HG03378 (cell line): Measurements from ENCODE around the gene ELMO1.
"Not testable (repeated sequence)": the region's sequence is repeated elsewhere in the genome, so short reads cannot be mapped to it uniquely, and the experiment has no call there.

ENCODE experiments used
- ATAC-seq: cut with Tn5 transposase; IDR thresholded peaks from one replicate; pipeline ENCODE4 v1.9.1; 2021; ENCODE audit warnings: mild to moderate bottlenecking, moderate library complexity; ENCODE audit not compliant: unreplicated experiment

ELMO1 gene

GRCh38 chr7:36999626-37000485 lies 448.8 kb downstream of the ELMO1 start:
- no peak for ATAC-seq

- ATAC-seq, result no peak
Observed at GRCh38 chr7:36995776-36996175, 452.9 kb downstream of the ELMO1 start.

- no peak for ATAC-seq
Observed at GRCh38 chr7:36994456-36995112, 454.1 kb downstream of the ELMO1 start.

DNA sequence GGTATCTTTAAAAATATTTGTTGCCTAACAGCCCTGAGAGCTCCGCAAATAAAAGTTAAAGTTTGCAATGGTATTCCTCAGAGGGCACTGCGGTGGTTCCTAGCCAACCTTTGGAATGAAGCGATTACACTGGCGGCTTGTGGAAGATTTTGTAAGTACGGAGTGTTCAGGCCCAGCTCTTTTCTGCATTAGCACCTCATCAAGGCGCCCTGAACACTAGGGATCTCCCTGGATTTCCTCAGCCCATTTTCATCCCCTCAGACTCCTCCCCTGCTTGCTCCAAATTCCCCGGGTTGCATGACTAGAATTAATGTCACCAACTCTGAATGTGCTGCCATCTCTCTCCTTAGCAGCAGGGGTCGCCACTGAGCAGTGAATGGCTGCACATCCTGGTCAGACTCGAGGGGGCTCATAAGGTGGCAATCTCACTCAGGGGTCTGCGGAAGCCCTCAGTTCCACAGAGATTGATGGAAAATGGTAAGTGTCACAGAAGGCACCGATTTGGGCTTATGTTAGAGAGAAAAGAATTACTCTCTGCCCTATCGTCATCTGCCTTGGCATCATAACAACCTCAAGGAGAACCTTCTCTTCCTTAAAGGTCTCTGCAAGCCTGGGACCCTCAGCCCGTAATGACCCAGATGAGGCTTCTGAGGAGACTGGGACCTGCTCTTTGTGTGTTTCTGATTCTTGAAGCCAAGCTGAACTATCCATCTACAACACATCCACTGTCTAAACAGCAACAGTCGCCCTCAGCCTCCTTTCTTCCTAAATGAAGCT lies 461.5 kb downstream of the ELMO1 start:
- ATAC-seq, result no peak

- ATAC-seq, result no peak
Observed at GRCh38 chr7:36986511-36986933, 462.1 kb downstream of the ELMO1 start.

GRCh38 chr7:36985866-36986400 lies 462.7 kb downstream of the ELMO1 start:
- no peak for ATAC-seq

GRCh38 chr7:36985316-36985715 lies 463.3 kb downstream of the ELMO1 start:
- ATAC-seq, result no peak

DNA sequence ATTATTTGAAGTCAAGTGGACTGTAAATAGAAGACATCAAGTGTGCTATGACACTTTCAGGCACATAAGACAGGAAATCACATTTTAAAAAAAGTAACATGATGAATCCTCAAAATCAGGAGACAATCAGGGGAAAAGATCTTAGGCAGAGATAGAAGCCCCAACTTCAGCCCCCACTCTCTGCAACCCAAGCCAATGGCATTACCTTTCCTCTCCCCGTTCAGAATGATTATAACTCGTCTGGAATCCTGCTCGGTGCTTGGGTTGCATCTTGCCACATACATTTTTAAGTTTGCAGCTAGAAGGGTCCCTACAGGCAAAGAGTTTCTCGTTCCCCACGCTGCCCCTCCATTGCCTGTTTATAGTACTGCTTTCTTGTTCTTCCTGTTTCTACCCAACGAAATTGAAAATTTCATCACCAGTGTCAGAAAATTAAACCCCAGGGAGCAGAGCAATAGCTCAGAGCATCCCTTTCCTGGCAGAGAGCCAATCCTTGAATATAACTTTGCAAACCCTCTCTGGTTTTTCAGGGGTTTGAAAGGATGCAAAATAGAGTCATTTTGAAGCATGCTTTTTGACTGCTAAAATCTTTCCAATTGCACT lies 463.9 kb downstream of the ELMO1 start:
- no peak for ATAC-seq

GRCh38 chr7:36984041-36984521 lies 464.6 kb downstream of the ELMO1 start:
- no peak for ATAC-seq

DNA sequence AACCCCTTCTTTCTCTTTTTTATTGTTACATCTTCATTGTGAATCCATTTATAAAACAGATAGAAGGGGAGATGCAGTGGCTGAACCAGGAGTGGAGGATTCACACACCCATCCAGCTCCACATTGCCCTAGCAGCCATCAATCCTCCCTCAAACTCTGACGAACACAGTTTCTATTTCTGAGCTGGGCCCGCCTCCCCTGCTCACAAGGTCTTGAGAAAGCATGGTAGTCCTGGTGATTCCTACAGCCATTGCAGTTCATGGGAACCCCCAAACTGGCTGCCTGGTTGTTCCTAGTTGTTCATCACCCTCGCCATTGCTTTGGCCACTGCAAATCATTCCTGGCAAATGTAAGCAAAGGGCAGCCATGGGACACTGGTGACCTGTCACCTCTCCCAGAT lies 465.9 kb downstream of the ELMO1 start:
- ATAC-seq, result no peak

DNA sequence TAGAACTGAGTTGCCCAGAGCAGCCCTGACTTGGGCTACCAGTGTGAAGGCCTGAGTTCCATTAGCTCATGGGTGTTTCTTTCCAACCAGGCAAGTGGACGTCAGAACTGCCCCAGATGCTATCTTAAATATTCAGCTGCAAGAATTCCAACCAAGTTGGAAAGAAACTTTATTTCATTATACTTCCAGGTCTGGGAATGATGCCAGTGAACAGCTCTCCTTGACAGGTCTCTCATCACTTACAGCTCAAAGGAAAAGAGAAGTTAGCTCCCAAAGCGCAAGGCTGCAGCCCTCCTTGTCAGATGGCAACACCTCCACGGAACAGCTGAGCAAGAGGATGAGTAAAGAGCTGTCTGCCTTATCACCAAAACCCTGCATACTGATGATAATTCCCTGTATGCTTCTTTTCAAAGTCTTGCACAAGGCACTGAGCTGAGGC lies 468.8 kb downstream of the ELMO1 start:
- ATAC-seq, result no peak

DNA sequence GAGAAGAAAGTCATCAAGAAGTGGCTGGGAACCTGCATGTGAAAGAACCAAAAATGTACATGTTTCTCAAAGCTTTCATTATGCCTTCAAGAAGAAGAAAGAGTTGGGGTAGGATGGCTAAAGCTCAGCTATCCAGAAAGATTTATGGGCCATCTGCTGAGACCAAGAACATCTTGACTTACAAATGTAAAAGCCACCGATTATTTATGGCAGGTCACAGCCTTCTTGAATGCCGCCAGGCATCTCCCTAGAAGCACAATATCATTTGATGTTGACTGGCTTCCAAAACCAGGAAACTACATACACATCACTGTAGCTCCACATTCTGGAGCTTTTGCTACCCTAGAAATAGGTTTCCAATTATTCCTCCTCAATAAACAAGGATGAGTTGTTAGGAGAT lies 470.2 kb downstream of the ELMO1 start:
- no peak for ATAC-seq

- ATAC-seq, result no peak
Observed at GRCh38 chr7:36977878-36978277, 470.8 kb downstream of the ELMO1 start.

GRCh38 chr7:36973534-36973933 lies 475.1 kb downstream of the ELMO1 start:
- not testable (repeated sequence) for ATAC-seq

DNA sequence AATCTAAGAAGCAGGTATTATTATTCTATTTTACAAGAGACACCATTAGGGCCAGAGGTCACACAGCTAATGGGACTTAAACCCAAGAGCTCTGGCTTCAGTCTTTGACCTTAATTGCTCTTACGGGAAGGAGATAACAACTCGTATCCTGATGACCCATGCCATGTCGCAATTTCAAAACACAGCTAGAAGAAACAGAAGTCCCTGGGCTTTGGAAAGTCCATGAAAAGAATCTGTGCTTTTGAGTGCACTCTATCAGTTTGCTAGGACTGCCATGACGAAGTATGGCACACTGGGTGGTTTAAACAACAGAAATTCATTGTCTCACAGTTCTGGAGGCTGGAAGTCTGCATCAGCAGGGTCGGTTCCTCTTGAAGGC lies 476.5 kb downstream of the ELMO1 start:
- no peak for ATAC-seq

GRCh38 chr7:36971515-36972139 lies 477.0 kb downstream of the ELMO1 start:
- ATAC-seq, result no peak

GRCh38 chr7:36970551-36971514 lies 477.8 kb downstream of the ELMO1 start:
- no peak for ATAC-seq

DNA sequence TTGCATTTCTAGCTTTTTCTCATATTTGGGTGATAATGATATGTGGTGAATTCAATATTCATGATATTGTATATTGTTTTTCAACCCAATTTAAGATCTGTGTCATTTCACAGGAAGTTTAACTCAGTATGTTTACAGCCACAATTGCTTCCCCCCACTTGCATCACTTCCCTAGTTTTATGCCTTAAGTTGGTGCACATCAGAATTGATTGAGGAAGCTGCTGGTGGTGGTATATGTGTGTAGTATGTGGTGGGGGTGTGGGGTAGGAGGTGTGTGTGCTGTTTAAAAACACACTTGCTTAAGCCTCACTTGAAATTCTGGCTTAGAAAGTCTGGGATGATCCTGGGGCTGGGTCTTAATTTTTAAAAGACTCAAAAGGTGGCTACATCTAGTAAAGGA lies 479.3 kb downstream of the ELMO1 start:
- ATAC-seq, result no peak

DNA sequence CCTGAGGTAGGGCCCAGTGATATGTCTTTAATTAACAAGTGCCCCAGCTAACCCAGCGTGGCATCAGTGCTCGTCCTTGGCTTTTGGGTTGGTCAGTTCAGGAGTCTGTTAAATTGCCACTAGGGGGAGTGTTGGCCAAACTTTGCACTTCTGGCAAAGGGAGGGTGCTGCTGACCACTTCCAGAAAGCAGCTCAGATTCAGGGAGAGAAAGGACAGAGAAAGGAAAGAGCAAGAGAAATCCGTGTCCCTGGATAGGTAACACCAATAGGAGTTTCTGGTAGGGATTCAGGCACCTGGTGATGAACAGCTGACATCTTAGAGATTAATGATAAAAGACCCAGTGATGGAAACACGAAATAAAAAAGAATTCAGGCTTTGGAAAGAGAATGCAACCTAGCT lies 481.3 kb downstream of the ELMO1 start:
- no peak for ATAC-seq
